GM21381 (cell line): Measurements from ENCODE around the gene TULP4.
"Not testable (repeated sequence)": the region's sequence is repeated elsewhere in the genome, so short reads cannot be mapped to it uniquely, and the experiment has no call there.

ENCODE experiments used
- ATAC-seq: cut with Tn5 transposase; IDR thresholded peaks from one replicate; pipeline ENCODE4 v1.9.1; 2021; ENCODE audit warnings: mild to moderate bottlenecking, moderate library complexity; ENCODE audit not compliant: unreplicated experiment

The TULP4 gene

GRCh38 chr6:158460602-158461169, 148.4 kb downstream of the TULP4 start:
- ATAC-seq = no peak

- no peak for ATAC-seq
Measured at GRCh38 chr6:158461954-158462353, 149.7 kb downstream of the TULP4 start.

- no peak for ATAC-seq
Measured at GRCh38 chr6:158464483-158464882, 152.2 kb downstream of the TULP4 start.

- ATAC-seq = no peak
Measured at GRCh38 chr6:158465257-158465656, 153.0 kb downstream of the TULP4 start.

GRCh38 chr6:158465747-158466146, 153.5 kb downstream of the TULP4 start:
- no peak for ATAC-seq

GRCh38 chr6:158467923-158468322, 155.7 kb downstream of the TULP4 start:
- ATAC-seq = no peak

GRCh38 chr6:158468666-158469065, 156.4 kb downstream of the TULP4 start:
- no peak for ATAC-seq

GRCh38 chr6:158470023-158470422, 157.8 kb downstream of the TULP4 start:
- ATAC-seq = not testable (repeated sequence)

- no peak for ATAC-seq
Measured at GRCh38 chr6:158471339-158471738, 159.1 kb downstream of the TULP4 start.

- no peak for ATAC-seq
Measured at GRCh38 chr6:158472447-158472846, 160.2 kb downstream of the TULP4 start.

- ATAC-seq = no peak
Measured at GRCh38 chr6:158474961-158475343, 162.7 kb downstream of the TULP4 start.

- ATAC-seq = peak; percentile 73
Measured at GRCh38 chr6:158475344-158476302, 163.4 kb downstream of the TULP4 start.

GRCh38 chr6:158476389-158476788, 164.1 kb downstream of the TULP4 start:
- peak; percentile 15 for ATAC-seq

- not testable (repeated sequence) for ATAC-seq
Measured at GRCh38 chr6:158477722-158478121, 165.5 kb downstream of the TULP4 start.

- no peak for ATAC-seq
Measured at GRCh38 chr6:158480989-158481388, 168.7 kb downstream of the TULP4 start.

GRCh38 chr6:158481690-158482473, 169.6 kb downstream of the TULP4 start:
- ATAC-seq = no peak

GRCh38 chr6:158485431-158485830, 173.2 kb downstream of the TULP4 start:
- ATAC-seq = no peak

GRCh38 chr6:158487495-158487894, 175.2 kb downstream of the TULP4 start:
- ATAC-seq = no peak

GRCh38 chr6:158488065-158488464, 175.8 kb downstream of the TULP4 start:
- no peak for ATAC-seq

GRCh38 chr6:158489441-158489840, 177.2 kb downstream of the TULP4 start:
- ATAC-seq = no peak

- no peak for ATAC-seq
Measured at GRCh38 chr6:158492881-158493280, 180.6 kb downstream of the TULP4 start.
